ENCODE measurements around the gene FAM114A1.
A peak's percentile ranks its signal among the peaks of the same experiment; 100 is the strongest.
"Not testable (repeated sequence)": the region's sequence is repeated elsewhere in the genome, so short reads cannot be mapped to it uniquely, and the experiment has no call there.

The FAM114A1 gene

DNA sequence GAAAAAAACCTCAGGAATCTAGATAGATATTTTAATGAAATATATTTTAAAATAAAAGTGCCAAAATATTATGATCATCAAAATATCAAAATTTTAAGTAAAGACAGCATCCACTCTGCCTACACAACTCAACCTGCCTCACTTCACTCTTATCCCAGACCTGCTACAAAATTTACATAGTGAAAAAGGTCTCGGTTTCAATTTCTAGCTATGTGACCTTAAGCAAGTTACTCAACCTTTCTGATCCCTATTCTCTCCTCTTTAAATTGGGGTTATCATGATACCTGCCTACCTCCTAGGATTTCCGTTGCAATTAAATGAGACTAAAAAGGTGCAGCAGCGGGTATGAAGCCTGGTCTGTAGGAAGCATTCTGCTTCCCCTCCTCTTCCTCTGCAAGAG lies 72.9 kb downstream of the FAM114A1 start:
- DNase-seq: no peak

GRCh38 chr4:38941906-38942305 lies 74.3 kb downstream of the FAM114A1 start:
- DNase-seq: not testable (repeated sequence)

- DNase-seq: no peak
Measured at GRCh38 chr4:38943343-38943742, 75.7 kb downstream of the FAM114A1 start.

- DNase-seq: no peak
Measured at GRCh38 chr4:38944440-38944839, 76.8 kb downstream of the FAM114A1 start.

DNA sequence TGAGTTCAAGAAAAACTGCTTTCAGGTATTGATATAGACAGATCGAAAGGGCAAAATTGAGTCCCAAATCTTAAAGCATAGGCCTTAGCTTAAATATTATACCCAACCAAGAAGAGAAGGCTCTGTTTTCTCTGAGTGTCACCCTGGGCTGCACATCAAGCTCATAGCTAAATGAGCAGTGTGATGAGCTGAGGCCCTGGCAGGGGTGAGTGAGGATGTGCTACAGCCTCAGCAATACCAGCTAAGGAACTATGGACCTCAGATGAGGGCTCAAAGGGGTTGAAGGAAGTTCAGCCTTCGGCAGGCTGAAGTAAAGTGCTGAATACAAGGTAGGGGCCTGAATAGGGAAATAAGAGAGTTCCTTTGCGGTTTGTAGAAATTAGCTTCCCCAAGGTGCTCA lies 79.3 kb downstream of the FAM114A1 start:
- peak; percentile 21 for DNase-seq

GRCh38 chr4:38948551-38948950 lies 80.9 kb downstream of the FAM114A1 start:
- DNase-seq: no peak

GRCh38 chr4:38949411-38950051 lies 81.9 kb downstream of the FAM114A1 start:
- DNase-seq: no peak

DNA sequence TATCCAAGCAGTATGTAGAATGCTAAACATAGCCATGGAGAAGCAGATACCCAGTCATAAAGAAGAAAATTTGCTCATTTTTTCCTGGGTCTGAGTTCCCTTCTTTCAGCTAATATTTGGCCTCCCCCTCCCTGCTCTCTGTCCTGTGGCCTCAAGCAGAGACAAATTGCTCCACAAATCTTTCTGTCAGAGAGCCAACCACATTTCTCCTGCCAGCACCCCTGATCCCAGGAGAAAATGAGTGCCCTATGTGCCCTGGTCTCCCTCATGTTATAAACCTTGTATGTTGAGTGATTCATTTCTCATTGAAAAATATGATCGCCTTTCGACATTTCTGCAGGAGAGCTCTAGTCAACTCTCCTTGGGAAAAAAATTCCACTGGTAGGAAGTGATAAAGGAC lies 82.6 kb downstream of the FAM114A1 start:
- no peak for DNase-seq

GRCh38 chr4:38950734-38951133 lies 83.1 kb downstream of the FAM114A1 start:
- no peak for DNase-seq

DNA sequence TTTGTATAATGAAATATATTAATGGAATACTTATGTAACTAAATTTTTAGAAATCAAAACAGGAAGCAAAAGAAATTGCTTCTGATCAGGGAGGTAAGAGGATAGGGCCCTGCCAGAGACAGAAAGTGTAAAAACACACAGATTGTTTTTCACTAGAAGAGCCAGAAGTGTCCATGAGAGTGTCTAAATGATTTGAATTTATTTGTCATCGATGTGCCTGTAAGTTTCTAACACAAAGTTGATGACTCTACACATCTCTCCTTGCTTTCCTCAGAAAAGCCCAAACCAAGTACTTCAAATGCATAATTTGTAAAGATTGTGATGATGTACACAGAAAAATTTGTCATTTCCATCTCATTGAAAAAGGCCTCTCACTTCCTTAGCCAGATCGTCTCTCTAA lies 84.0 kb downstream of the FAM114A1 start:
- DNase-seq: no peak

- DNase-seq: no peak
Measured at GRCh38 chr4:38952017-38952416, 84.4 kb downstream of the FAM114A1 start.

DNA sequence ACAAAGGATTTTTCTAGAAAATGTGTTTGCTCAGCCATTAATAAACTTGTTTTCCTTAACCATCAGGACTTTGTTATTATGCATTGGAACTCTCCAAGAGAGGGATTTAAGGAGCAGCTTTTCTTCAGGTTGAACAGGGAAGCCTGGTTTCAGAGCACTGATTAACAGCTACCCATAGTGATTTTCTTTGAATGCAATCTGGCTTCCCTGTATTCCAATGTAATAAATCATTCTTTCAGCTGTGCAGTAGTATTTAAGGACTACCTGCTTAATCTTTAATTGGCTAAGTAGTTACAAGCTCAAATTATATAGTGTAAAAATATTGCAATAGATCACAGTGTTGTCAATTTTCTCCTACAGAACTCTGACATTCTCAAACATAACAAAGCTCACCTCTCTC lies 87.1 kb downstream of the FAM114A1 start:
- DNase-seq: no peak

- no peak for DNase-seq
Measured at GRCh38 chr4:38955957-38956356, 88.4 kb downstream of the FAM114A1 start.

DNA sequence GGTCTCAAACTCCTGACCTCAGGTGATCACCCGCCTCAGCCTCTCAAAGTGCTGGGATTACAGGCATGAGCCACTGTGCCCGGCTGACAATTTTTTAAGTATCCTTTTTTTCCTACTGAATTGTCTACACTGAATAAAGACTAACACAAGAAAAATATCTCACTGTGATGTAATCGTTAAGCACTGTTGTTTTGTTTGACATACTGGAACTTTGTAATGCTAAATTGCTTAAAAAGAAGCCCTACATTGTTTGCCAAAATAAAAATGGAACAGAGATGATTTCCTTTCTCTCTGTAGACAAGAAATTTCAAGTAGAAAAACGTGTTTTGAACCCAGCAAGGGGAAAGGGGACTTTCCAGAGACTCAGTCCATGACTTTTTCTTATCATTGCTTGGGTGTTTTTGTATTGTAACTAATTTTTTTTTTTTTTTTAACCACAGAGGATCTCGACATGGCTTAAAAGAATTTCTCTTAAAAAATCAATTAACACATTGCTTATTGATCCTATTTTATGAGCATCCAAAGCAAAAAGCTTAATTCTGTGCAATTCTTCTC lies 89.7 kb downstream of the FAM114A1 start:
- no peak for DNase-seq

DNA sequence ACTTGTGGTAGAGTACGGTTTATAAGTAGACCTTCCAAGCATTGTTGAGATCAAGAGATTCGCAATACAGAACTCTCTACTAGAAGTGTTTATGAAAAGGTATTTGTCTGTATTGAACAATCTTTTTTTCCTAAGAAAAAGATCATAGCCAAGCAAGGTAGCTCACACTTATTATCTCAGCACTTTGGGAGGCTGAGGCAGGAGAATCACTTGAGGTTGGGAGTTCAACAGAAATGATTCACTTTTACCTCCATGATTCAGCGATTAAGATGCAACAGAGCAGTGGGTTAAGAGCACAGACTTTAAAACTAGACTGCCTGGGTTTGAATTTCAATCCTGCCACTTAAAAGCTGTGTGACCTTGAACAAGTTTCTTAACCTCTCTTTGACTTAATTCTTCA lies 90.3 kb downstream of the FAM114A1 start:
- DNase-seq: no peak

DNA sequence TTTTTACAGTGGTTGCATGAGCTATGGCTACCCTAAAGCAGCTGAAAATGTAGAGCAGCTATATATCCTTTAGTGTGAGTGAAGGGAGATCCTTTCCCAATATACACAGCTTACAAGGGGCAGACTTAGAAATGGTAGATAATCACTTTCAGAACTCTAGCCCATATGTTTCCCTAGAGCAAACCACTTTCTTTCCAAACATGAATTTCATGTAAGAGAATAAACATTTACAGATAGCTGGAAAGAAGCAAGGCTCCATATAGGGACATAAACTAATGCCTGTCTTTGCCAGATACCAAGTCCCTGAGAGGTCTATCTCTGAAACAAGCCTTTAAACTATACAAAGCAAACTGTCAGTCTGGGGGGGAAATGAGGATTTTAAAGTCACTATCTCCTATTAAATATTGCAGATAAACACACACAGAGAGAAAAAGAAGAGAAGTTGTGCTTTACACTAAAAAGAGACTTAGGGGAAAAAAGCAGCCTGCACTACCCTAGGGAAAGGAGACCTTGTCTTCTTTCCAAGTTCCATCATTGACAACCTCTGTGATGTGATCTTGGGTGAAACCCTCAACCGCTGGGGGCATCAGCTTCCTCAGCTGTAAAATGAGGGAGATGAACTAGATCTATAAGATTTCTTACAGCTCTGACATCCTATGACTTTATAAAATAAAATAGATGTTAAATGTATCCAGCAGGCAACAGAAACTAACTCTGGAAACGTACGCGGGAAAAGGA lies 91.0 kb downstream of the FAM114A1 start:
- peak; percentile 65 for DNase-seq

DNA sequence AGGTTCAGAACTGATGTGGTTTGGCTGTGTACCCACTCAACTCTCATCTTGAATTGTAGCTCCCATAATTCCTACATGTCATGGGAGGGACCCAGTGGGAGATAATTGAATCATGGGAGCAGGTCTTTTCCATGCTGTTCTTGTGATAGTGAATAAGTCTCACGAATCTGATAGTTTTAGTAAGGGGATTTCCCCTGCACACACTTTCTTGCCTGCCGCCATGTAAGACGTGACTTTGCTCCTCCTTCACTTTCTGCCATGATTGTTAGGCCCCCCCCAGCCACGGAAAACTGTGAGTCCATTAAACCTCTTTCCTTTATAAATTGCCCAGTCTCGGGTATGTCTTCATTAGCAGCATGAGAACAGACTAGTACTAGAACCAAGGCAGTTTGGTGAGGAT lies 91.6 kb downstream of the FAM114A1 start:
- DNase-seq: not testable (repeated sequence)

GRCh38 chr4:38964942-38965775 lies 97.6 kb downstream of the FAM114A1 start:
- no peak for DNase-seq

DNA sequence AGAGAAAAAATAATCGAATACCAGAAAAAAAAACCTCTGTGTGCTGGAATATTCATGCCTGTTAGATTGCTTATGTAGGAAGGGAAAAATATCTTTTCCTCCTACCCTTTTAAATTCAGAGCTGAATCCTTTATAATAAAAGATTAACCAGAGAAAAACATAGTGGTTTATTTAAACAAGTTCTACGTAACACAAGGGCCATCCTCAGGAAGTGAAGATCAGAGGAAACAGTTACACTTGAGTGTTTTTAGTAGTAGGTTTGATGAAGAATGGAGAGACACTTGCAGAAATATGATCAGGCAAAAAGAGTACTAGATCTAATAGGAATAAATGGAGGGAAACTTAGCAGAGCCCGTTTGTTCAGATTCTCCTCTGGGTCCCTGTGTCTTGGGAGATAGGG lies 98.3 kb downstream of the FAM114A1 start:
- DNase-seq: no peak

DNA sequence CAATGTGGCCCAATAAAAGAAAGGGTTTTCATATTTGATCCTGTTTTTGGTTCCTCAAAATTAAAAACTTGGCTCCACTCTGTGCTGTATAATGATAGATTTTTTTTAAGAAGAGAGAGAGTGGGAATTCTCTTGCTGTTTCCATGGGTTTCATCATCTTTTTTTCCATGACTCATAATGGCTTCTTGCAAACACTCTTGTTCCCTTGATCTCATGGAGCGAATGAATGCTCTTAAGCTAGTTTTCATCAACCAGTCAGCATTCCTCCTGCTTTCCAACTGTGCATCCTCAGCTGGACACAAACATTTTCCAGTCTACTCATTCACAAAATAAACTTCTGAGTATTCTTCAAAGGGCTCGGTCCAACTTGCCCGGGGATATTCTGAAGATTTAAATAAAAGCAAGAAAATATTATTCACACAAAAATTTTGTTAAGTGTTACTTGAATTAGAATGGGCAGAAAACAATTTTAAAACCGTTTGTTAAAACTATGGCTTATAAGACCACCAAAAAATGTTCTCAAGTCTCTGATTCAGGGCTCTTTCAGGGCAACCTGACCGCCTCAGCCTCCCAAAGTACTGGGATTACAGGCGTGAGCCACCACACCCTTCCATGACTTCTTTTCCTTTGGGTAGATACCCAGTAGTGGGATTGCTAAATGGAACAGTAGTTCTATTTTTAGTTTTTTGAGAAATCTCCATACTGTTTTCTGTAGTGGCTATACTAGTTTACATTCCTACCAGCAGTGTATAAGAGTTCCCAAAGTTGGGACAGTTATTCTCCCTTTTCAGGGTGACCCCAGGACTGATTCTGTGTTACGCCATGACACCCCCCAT lies 99.9 kb downstream of the FAM114A1 start:
- DNase-seq: no peak

GRCh38 chr4:38968668-38969067 lies 101.1 kb downstream of the FAM114A1 start:
- DNase-seq: no peak

GRCh38 chr4:38976308-38976707 lies 108.7 kb downstream of the FAM114A1 start:
- no peak for DNase-seq

DNA sequence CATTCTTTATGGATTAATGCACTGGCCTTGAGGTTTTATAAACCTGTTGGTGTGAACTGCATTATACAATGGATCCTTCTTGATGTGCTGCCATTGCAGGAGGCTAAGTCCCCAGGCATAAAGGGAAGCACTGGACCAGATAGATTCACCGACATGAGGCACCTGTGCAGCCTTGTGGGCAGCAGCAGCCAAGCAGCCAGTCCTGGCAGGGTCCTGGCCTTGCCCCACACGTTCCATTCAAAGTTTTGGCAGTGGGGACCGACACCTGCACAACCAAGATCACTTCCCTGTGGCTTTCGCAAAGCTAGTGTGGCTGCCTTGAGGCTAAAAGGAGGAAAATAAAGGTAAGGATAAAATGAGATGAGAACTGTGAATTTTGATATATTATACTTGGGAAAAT lies 111.5 kb downstream of the FAM114A1 start:
- no peak for DNase-seq

All from GDM1 (cell line).